Esophagus (tissue), 2 donors: ENCODE results near the gene OBSCN. TPM values are rescaled to one million over a fixed set of nuclear protein-coding genes. Genes with fewer than 3 reads are reported as not detected.

Experiments used
- H3K27ac ChIP-seq, 2 donors: one replicate each; pipeline ENCODE4 v1.5.1; 2013; ENCODE audit warnings: low read depth in 2 of 2, mild to moderate bottlenecking in 2 of 2, inconsistent platforms in 1 of 2, low read length in 1 of 2, moderate library complexity in 1 of 2
- H3K27me3 ChIP-seq, 2 donors: one replicate each; pipeline ENCODE4 v1.6.1; 2013; ENCODE audit warnings: low read length in 2 of 2, control low read depth in 1 of 2, mild to moderate bottlenecking in 1 of 2; ENCODE audit not compliant: insufficient read depth in 2 of 2, control insufficient read depth in 1 of 2
- H3K36me3 ChIP-seq, 2 donors: one replicate each; pipeline ENCODE4 v1.6.1; 2013; ENCODE audit warnings: low read length in 1 of 2; ENCODE audit not compliant: control insufficient read depth in 2 of 2, insufficient read depth in 2 of 2
- H3K4me1 ChIP-seq, 2 donors: one replicate each; pipeline ENCODE4 v1.6.1; 2013; ENCODE audit warnings: low read length in 1 of 2; ENCODE audit not compliant: control insufficient read depth in 2 of 2, insufficient read depth in 2 of 2
- H3K4me3 ChIP-seq, 2 donors: one replicate each; pipeline ENCODE4 v1.5.1; 2013; ENCODE audit warnings: low read length in 2 of 2, mild to moderate bottlenecking in 2 of 2, low read depth in 1 of 2, moderate library complexity in 1 of 2
- H3K9me3 ChIP-seq, 2 donors: one replicate each; pipeline ENCODE4 v1.6.1; 2013; ENCODE audit warnings: mild to moderate bottlenecking in 2 of 2, low read depth in 1 of 2, low read length in 1 of 2, moderate library complexity in 1 of 2; ENCODE audit not compliant: control insufficient read depth in 2 of 2, insufficient read depth in 1 of 2
- WGBS, 2 donors: extraction: QIAGEN DNeasy Blood & Tissue Kit; methylation state at CpG; one replicate each; pipeline ENCODE4 v1.1.7; 2013; 5-methylcytosine and 5-hydroxymethylcytosine counted together
- polyA plus RNA-seq, 2 donors: library from polyadenylated mRNA; stranded (reverse); fragments of 200-250 nt; gene quantifications; one replicate each; pipeline ENCODE4 v1.2.3, GENCODE V29; 2013
- donor health status: healthy with polysubstance abuse.
- donor health status: Bipolar disorder and iron deficiency.

The OBSCN gene
- polyA plus RNA-seq, 2 donors = 7.7 to 20.6 TPM

GRCh38 chr1:228426518-228427175 lies 218.8 kb downstream of the OBSCN start:
- WGBS, 2 donors = 72 to 79% methylated on average over 5 of the region's 5 CpGs
- no peak overlapping the region for H3K4me3 ChIP-seq
- H3K9me3 ChIP-seq = no peaks in the 10 kb centered on the region
- H3K4me1 ChIP-seq = no peaks in the 10 kb centered on the region
- H3K27me3 ChIP-seq = no peaks in the 10 kb centered on the region
- H3K27ac ChIP-seq = no peak overlapping the region
- no peaks in the 10 kb centered on the region for H3K36me3 ChIP-seq

GRCh38 chr1:228428412-228428811 lies 220.6 kb downstream of the OBSCN start:
- no peaks in the 10 kb centered on the region for H3K4me1 ChIP-seq
- H3K9me3 ChIP-seq = no peaks in the 10 kb centered on the region
- 74 to 75% methylated on average over 4 of the region's 4 CpGs for WGBS, 2 donors
- no peak overlapping the region for H3K4me3 ChIP-seq
- H3K27me3 ChIP-seq = no peaks in the 10 kb centered on the region
- no peaks in the 10 kb centered on the region for H3K36me3 ChIP-seq
- no peak overlapping the region for H3K27ac ChIP-seq

Other genes with a start within 250 kb of the OBSCN start
- gene WNT3A, start 201.0 kb upstream of the OBSCN start, polyA plus RNA-seq = 1 to 10 TPM in 1 of 2 donors, under 1 TPM in 1; 0.69 to 1.3 TPM
- gene ARF1, start 125.3 kb upstream of the OBSCN start, polyA plus RNA-seq = 100 to 1,000 TPM; 180 to 295 TPM
- gene C1orf35, start 104.7 kb upstream of the OBSCN start, polyA plus RNA-seq = 10 to 100 TPM; 18.4 to 26.0 TPM
- gene MRPL55, start 98.7 kb upstream of the OBSCN start, polyA plus RNA-seq = 10 to 100 TPM; 87.0 to 94.9 TPM
- 100 to 1,000 TPM; 299 to 484 TPM for gene GUK1, start 67.8 kb upstream of the OBSCN start, polyA plus RNA-seq
- under 1 TPM; 0.57 to 0.64 TPM for gene GJC2, start 58.1 kb upstream of the OBSCN start, polyA plus RNA-seq
- 1 to 10 TPM; 1.5 to 3.5 TPM for gene IBA57, start 42.2 kb upstream of the OBSCN start, polyA plus RNA-seq
- gene TRIM11, start 198.8 kb downstream of the OBSCN start, polyA plus RNA-seq = 10 to 100 TPM; 13.7 to 15.7 TPM
- 1 to 10 TPM; 1.1 to 1.8 TPM for gene TRIM17, start 208.8 kb downstream of the OBSCN start, polyA plus RNA-seq